Esophagus squamous epithelium (tissue), 4 donors: ENCODE data around the gene CTLA4.

Experiments
- CTCF ChIP-seq, 6 experiments: fragments of 450-650 bp in 4 of 6; fragments of 200-600 bp in 2 of 6; sonication (generic) in 2 of 6; IDR thresholded peaks; one replicate each; pipeline ENCODE4 v1.5.1; 2016 to 2019; ENCODE audit warnings: antibody characterized with exemption in 6 of 6, mild to moderate bottlenecking in 4 of 6, moderate library complexity in 4 of 6
- POLR2A ChIP-seq, 4 donors: fragments of 450-650 bp; IDR thresholded peaks; one replicate each; pipeline ENCODE4 v1.6.1; 2017; ENCODE audit warnings: antibody characterized with exemption in 4 of 4, mild to moderate bottlenecking in 4 of 4, moderate library complexity in 3 of 4

- TF ChIP-seq CTCF (IDR thresholded peaks at IDR 0.05) (no peak), POLR2A (IDR thresholded peaks at IDR 0.05) (no peak)
Observed at GRCh38 chr2:203852760-203853159, 14.8 kb upstream of the CTLA4 start.
